Smooth muscle cell (in vitro differentiated cells): ENCODE data around the gene DNLZ. TPM values are rescaled to one million over a fixed set of nuclear protein-coding genes. Genes with fewer than 3 reads are reported as not detected.

Experiments
- DNase-seq: peaks from one replicate; lab custom pipeline; 2025; ENCODE audit not compliant: unreplicated experiment; lab: John Stamatoyannopoulos, UW
- H2AFZ ChIP-seq: fragments of 200-600 bp; sonication (generic); 2 replicates; pipeline ENCODE4 v1.6.0; 2016; ENCODE audit warnings: antibody characterized with exemption, low read depth, mild to moderate bottlenecking
- H3F3A ChIP-seq: fragments of 200-600 bp; sonication (generic); 2 replicates; pipeline ENCODE4 v1.6.0; 2017; ENCODE audit warnings: antibody characterized with exemption, low read depth
- H3K27ac ChIP-seq: fragments of 200-600 bp; sonication (generic); 2 replicates; pipeline ENCODE4 v1.5.1; 2016; ENCODE audit warnings: low read depth, mild to moderate bottlenecking
- H3K27me3 ChIP-seq: fragments of 200-600 bp; sonication (generic); 2 replicates; pipeline ENCODE4 v1.6.1; 2016; ENCODE audit warnings: low read depth, mild to moderate bottlenecking
- H3K36me3 ChIP-seq: fragments of 200-600 bp; sonication (generic); 2 replicates; pipeline ENCODE4 v1.5.1; 2016; ENCODE audit warnings: low read depth
- H3K4me1 ChIP-seq: fragments of 200-600 bp; sonication (generic); 2 replicates; pipeline ENCODE4 v1.5.1; 2016; ENCODE audit warnings: low read depth
- H3K4me2 ChIP-seq: fragments of 200-600 bp; sonication (generic); 2 replicates; pipeline ENCODE4 v1.6.0; 2016; ENCODE audit warnings: mild to moderate bottlenecking
- H3K4me3 ChIP-seq: fragments of 200-600 bp; sonication (generic); 2 replicates; pipeline ENCODE4 v1.5.1; 2016; ENCODE audit warnings: mild to moderate bottlenecking
- H3K79me2 ChIP-seq: fragments of 200-600 bp; sonication (generic); 2 replicates; pipeline ENCODE4 v1.6.0; 2016; ENCODE audit warnings: low read depth, mild to moderate bottlenecking
- H3K9ac ChIP-seq: fragments of 200-600 bp; sonication (generic); 2 replicates; pipeline ENCODE4 v1.6.0; 2016; ENCODE audit warnings: low read depth
- H3K9me3 ChIP-seq: fragments of 200-600 bp; sonication (generic); replicated peaks from 2 replicates; pipeline ENCODE4 v1.5.1; 2016; ENCODE audit warnings: low read depth
- H4K20me1 ChIP-seq: fragments of 200-600 bp; sonication (generic); 2 replicates; pipeline ENCODE4 v1.6.0; 2016; ENCODE audit warnings: low read depth
- CTCF ChIP-seq: fragments of 200-600 bp; sonication (generic); IDR thresholded peaks from 2 replicates; pipeline ENCODE4 v1.5.1; 2017; ENCODE audit warnings: borderline replicate concordance, mild to moderate bottlenecking, antibody characterized with exemption; ENCODE audit not compliant: insufficient read depth, poor library complexity, severe bottlenecking
- WGBS: methylation state at CpG from one replicate; pipeline ENCODE4 v1.1.7; 2016; ENCODE audit warnings: low lambda C conversion rate; 5-methylcytosine and 5-hydroxymethylcytosine counted together
- polyA plus RNA-seq: library from polyadenylated mRNA; unstranded; fragments of >200 nt; fragmentation: Nextera tagmentation; extraction: Ambion mirVana; gene quantifications from 2 replicates; pipeline ENCODE4 v1.2.1, GENCODE V29; 2016
- total RNA-seq: library from RNA; depleted of rRNA; stranded (reverse); fragments of >200 nt; gene quantifications from 2 replicates; pipeline ENCODE4 v1.2.3, GENCODE V29; 2014

DNLZ gene
- total and polyA plus RNA-seq, 2 experiments from 2014 or later = 19.0 to 31.5 TPM

DNA sequence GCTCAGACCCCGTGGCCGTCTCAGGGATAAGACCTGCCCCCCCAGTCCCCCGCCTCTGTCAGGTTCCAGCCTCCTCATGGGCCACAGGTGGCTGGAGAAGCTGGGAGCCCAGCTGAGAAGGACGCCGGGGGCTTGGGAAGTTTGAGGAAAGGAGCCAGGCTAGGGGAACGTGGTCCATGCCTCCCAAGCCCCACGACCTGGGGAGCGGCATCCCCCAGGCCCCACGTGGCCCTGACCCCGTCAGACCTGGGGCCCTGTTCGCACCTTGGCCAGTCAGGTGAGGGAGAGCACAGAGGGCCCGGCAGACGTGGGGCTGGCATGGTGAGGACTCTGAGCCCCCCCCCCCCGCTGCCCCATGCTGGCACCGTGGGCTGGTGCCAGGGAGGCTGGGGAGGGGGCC lies 32.5 kb downstream of the DNLZ start:
- H3K27ac ChIP-seq = no peak overlapping the region

GRCh38 chr9:136330406-136330990 lies 33.0 kb downstream of the DNLZ start:
- no peak overlapping the region for H2AFZ ChIP-seq
- H3K27ac ChIP-seq = no peak overlapping the region
- no peak overlapping the region for H3K9ac ChIP-seq
- peaks cover 54% of the 10 kb centered on the region for H3K79me2 ChIP-seq
- no peak overlapping the region for H3K4me3 ChIP-seq
- H3K9me3 ChIP-seq = no peaks in the 10 kb centered on the region
- TF ChIP-seq CTCF = no peak
- H4K20me1 ChIP-seq = peaks cover 76% of the 10 kb centered on the region
- peaks cover 6% of the 10 kb centered on the region for H3F3A ChIP-seq
- peaks cover 27% of the 10 kb centered on the region for H3K4me1 ChIP-seq
- H3K4me2 ChIP-seq = no peak overlapping the region
- no peaks in the 10 kb centered on the region for H3K27me3 ChIP-seq
- DNase-seq = no peak
- H3K36me3 ChIP-seq = no peaks in the 10 kb centered on the region
- WGBS = 94% methylated on average over 14 of the region's 14 CpGs

More for the DNA sequence above, 32.5 kb downstream of the DNLZ start:
- Histone ChIP-seq H3K36me3 (no peaks in the 10 kb centered on the region), H3K4me3 (no peak overlapping the region), H4K20me1 (peaks cover 82% of the 10 kb centered on the region), H3F3A (peaks cover 6% of the 10 kb centered on the region), H3K4me2 (no peak overlapping the region), H3K27me3 (no peaks in the 10 kb centered on the region), H3K4me1 (peaks cover 24% of the 10 kb centered on the region), H2AFZ (no peak overlapping the region), H3K9me3 (no peaks in the 10 kb centered on the region), H3K9ac (no peak overlapping the region), H3K79me2 (peaks cover 54% of the 10 kb centered on the region)
- 96% methylated on average over 15 of the region's 15 CpGs for WGBS
- DNase-seq = no peak
- TF ChIP-seq CTCF = no peak

GRCh38 chr9:136329636-136330405 lies 33.7 kb downstream of the DNLZ start:
- Histone ChIP-seq H3K4me3 (no peak overlapping the region), H3K9ac (no peak overlapping the region), H2AFZ (no peak overlapping the region), H3K79me2 (peaks cover 54% of the 10 kb centered on the region), H3K27ac (peak overlapping the region; percentile 80), H3K36me3 (no peaks in the 10 kb centered on the region), H4K20me1 (peaks cover 70% of the 10 kb centered on the region), H3K27me3 (no peaks in the 10 kb centered on the region), H3F3A (peaks cover 6% of the 10 kb centered on the region), H3K4me1 (peaks cover 27% of the 10 kb centered on the region), H3K4me2 (peak overlapping the region; percentile 96), H3K9me3 (no peaks in the 10 kb centered on the region)
- TF ChIP-seq CTCF = no peak
- 85% methylated on average over 10 of the region's 23 CpGs for WGBS
- DNase-seq = no peak
